Glomerular visceral epithelial cell (primary cell): ENCODE data around the gene SLC12A7.
"Not testable (repeated sequence)": the region's sequence is repeated elsewhere in the genome, so short reads cannot be mapped to it uniquely, and the experiment has no call there.

Source experiments
- DNase-seq: peaks from one replicate; pipeline ENCODE4 v3.0.0-alpha.2; 2016; ENCODE audit errors: extremely low spot score

The SLC12A7 gene

DNA sequence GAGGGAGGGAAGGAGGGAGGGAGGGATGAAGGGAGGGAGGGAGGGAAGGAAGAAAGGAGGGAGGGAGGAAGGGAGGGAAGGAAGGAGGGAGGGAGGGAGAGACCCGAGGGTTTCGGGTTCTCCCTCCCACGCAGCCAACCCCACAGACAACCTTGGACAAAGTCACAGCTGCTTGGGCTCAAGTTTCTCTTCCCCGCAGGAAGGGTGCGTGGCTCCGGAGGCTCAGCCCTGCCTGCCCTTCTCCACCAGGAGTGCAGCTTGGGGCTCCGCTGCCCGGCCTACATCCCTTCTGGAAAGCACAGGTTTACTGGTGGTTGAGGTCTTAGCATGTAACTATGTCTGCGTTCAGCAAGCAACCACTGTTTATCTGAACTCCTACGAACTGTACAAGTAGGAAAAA, 15.0 kb downstream of the SLC12A7 start:
- DNase-seq: no peak

- no peak for DNase-seq
Measured at GRCh38 chr5:1095990-1096363, 15.9 kb downstream of the SLC12A7 start.

GRCh38 chr5:1095302-1095989, 16.4 kb downstream of the SLC12A7 start:
- no peak for DNase-seq

GRCh38 chr5:1094670-1095190, 17.1 kb downstream of the SLC12A7 start:
- no peak for DNase-seq

DNA sequence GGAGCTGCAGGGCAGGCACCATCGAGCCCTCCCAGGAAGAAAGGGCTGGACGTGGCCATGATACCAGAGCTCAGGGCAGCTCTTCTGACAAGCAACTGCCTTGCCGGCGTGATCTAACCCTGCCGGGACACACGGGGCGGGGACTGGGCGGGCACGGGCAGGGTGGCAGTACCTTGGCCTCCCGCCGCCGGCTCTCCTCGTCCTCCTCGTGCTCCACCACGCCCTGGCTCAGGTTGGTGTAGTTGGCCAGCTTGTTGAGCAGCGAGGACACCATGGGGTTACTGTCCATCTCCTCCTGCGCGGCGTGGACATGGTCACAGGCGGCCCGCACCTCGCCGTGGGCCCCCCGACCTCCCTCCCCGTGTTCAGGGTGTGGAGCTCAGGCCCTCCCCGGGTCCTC, 18.5 kb downstream of the SLC12A7 start:
- no peak for DNase-seq

DNA sequence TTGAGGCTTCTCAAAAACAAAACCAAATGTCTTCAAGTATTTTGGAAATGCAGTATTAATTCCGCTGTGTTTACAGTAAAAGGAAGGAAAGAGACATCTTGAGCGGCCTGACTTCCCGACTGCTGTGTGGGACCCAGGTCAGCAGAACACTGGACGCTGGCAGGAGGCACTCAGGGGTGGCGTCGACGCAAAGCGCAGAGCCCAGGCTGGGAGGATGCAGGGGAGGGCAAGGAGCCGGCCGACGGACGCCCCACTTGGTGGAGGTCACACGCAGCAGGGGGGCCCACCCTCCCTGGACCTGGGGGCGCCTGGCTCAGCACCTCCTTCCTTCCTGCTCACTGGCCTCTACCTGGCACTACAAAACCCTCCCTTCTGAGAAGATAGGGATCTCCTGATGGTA, 19.7 kb downstream of the SLC12A7 start:
- no peak for DNase-seq

GRCh38 chr5:1091632-1092031, 20.2 kb downstream of the SLC12A7 start:
- DNase-seq: no peak

GRCh38 chr5:1090538-1090937, 21.3 kb downstream of the SLC12A7 start:
- DNase-seq: peak; percentile 62

GRCh38 chr5:1089621-1090040, 22.2 kb downstream of the SLC12A7 start:
- no peak for DNase-seq

DNA sequence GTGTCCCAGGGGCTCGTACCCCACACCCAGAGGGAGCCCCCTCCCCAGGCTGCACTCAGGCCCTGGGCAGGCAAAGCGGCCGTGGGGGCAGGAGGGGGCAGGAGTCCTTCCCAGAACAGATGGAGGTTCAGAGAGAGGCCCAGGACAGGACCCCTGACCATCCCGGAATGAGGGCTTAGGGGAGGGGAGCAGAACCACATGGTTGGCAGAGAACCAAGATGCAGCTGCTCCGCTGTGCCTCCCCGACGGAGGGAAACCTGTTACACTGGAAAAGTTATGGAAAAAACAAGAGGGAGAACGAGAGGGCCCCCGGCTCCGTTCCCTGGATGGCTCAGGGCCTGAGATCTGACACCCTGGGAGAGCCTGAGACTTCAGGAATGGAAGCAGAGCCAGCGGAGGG, 22.7 kb downstream of the SLC12A7 start:
- DNase-seq: no peak

GRCh38 chr5:1088726-1089125, 23.1 kb downstream of the SLC12A7 start:
- no peak for DNase-seq

DNA sequence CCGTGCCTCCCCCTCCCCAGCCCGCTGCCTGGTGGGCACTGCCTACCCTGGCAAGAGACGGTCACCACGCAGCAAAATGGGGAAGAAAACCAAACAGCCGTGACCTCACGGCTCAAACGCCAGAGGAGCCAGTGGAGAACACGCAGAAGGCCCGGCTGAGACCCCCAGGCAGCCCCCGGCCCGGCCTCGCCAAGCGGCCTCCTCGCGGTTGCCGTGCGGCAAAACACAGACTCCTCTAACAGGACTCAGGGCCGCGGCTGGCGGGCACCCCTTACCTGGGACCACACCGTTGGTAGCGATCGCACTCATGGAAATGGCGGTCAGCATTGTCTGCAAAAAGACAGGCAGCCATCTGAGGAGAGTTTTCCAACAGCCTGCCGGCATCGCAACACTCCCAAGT, 23.8 kb downstream of the SLC12A7 start:
- DNase-seq: no peak

DNA sequence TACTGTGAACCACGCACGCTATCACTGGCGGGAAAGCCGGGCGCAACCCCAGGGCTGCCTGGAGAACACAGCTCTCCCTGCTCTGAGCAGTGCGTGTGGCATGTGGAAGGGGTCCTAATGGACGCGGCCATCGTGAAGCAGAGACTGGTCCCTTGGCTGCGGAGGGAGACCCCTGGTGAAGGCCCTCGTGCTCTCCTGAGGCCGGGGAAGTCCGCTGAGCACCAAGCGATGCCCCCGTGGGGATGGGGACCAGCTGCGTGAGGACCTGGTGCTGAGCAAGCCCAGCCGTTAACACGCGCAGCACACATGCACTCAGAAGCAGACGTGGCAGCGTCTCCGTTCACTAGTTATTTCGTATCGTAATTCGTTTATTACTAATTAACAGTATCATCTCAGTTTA, 24.4 kb downstream of the SLC12A7 start:
- no peak for DNase-seq

- DNase-seq: no peak
Measured at GRCh38 chr5:1086871-1087270, 25.0 kb downstream of the SLC12A7 start.

GRCh38 chr5:1086137-1086536, 25.7 kb downstream of the SLC12A7 start:
- DNase-seq: no peak

DNA sequence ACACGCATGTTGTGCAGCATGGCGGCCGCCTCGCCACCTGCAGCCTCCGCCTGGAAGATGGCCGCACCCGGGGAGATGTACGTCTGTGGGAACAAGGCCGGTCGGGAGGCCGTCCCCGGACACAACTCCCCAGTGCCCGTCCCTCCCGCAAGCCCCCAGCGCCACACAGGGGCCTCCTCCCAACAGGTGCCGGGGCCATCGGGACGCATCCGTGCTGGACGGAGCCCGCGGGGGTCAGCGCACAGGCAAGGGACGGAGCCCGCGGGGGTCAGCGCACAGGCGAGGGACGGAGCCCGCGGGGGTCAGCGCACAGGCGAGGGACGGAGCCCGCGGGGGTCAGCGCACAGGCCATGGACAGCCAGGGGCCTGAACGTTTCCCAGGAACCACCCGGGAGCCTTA, 26.5 kb downstream of the SLC12A7 start:
- no peak for DNase-seq

DNA sequence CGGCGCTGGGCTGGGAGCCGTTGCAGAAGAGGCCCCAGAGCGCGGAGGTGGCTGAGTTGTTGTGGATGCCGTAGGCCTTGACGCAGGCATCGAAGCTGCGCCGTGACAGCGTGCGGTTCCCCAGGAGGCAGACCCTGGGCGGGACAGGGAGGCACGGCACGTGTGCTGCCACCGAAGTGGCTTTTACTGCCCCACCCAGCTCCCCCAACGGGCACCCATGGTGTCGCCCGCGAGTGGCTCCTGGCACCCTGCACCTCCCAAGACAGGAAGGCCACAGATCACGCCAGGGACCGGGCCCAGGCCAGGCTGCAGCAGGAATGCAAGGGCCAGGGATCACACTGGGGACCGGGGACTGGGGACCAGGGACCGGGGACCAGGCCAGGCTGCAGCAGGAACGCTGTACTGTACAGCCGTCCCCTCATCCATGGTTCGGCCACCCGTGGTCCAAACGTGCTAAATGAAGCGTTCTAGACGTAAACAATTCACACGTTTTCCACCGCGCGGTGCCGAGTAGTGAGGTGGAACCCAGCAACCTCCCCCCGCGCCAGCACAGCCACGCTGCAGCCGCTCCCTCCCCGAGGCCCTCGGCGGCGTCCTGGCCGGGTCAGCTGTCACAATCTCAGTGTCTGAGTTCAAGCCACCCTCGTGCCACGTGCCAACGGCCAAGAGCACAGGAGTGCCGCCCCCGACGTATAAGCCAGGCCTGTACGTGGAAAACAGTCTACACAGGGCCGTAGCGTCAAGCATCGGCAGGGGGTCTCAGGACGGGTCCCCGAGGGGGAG, 27.8 kb downstream of the SLC12A7 start:
- DNase-seq: no peak

DNA sequence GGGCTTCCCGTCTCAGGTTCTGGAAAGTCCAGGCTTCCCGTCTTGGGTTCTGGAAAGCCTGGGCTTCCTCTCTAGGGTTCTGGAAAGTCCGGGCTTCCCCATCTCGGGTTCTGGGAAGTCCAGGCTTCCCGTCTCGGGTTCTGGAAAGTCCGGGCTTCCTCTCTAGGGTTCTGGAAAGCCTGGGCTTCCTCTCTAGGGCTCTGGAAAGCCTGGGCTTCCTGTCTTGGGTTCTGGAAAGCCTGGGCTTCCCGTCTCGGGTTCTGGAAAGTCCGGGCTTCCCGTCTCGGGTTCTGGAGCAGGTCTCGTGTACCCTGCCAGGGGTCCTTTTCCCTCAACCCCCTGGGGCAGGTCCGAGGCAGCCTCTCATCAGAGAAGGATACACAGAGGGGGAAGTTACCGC, 28.8 kb downstream of the SLC12A7 start:
- DNase-seq: not testable (repeated sequence)

- no peak for DNase-seq
Measured at GRCh38 chr5:1081519-1081918, 30.3 kb downstream of the SLC12A7 start.

- no peak for DNase-seq
Measured at GRCh38 chr5:1080432-1080831, 31.4 kb downstream of the SLC12A7 start.

DNA sequence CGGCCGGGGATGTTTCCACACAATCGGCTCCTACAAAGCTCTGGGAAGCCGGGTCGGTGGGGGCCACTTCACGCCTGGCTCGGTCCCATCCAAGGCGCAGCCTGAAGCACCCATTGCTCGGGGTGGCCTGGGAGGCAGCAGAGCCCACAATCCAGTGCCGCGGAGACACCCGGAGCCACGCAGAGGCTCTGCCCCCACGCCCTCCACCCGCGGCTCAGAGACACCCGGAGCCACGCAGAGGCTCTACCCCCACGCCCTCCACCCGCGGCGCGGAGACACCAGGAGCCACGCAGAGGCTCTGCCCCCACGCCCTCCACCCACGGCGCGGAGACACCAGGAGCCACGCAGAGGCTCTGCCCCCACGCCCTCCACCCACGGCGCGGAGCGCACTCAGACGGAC, 31.9 kb downstream of the SLC12A7 start:
- DNase-seq: no peak

GRCh38 chr5:1079486-1079885, 32.4 kb downstream of the SLC12A7 start:
- DNase-seq: no peak

GRCh38 chr5:1078851-1079250, 33.0 kb downstream of the SLC12A7 start:
- DNase-seq: no peak
